ENCODE data around the gene TSPAN9.
A peak's percentile ranks its signal among the peaks of the same experiment; 100 is the strongest.

TSPAN9 gene, protein sequence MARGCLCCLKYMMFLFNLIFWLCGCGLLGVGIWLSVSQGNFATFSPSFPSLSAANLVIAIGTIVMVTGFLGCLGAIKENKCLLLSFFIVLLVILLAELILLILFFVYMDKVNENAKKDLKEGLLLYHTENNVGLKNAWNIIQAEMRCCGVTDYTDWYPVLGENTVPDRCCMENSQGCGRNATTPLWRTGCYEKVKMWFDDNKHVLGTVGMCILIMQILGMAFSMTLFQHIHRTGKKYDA

DNA sequence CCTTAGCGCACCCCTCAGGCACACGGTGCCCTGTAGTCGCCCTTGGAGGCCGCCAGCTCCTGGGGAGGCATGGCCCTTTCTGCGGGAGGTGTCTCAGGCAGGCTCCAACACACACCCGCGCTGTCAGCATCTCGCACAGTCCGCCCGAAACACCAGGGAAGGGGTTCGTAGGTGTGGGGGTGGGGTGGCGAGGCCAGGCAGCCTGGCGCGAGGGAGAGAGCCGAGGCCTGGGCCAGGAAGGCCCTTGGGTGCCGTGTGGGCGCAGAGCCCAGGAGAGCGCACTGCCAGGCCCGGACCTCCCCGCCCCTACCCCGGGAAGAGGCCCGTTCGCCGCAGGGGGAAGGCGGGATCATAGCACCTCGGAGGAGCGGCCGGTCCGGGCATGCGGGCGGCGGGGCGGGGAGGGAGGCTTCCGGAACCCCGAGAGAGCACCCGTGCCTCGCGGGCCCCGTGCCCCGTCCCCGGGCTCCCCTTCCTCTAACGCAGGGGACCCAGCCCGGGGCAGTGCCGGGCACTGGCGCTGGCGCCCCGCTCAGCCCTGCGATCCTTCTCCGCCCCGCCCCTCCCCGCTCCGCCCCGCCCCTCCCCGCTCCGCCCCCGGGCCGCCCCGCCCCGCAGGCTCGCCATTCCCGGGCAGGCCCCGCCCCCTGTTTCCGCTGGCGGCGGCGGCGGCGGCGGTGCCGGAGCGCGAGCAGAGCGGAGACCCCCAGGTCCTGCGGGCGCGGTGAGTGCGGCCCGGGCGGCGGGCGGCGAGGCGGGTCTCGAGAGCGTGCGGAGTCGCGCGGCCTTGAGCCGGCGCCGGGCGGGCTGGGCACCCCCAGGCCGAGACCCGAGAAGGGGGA is at the start of gene TSPAN9:
TSPAN9 (plus strand) TSS at position 650 of the 842 bp plus-strand sequence. CDS start 123,815 bp downstream, outside the sequence.
- DNase-seq (ENCODE audit: low read depth in 2 of 2), result peak; percentile 39 to 58

DNA sequence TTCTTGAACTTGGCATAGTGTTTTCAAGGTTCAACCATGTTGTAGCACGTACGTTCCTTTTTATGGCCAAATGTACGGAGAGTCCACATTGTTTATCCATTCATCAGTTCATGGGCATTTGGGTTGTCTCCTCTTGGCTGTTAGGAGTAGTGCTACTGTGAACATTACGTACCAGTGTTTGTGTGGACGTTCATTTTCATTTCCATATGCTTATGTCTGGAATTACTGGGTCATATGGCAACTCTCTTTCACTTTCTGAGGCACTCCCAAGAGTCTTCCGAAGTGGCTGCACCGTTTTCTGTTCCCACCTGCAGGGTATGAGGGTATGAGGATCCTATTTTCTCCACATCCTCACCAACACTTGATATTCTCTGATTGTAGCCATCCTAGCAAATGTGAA is 49.1 kb upstream of the TSPAN9 start:
- no peak for DNase-seq (ENCODE audit: low read depth in 2 of 2)

DNA sequence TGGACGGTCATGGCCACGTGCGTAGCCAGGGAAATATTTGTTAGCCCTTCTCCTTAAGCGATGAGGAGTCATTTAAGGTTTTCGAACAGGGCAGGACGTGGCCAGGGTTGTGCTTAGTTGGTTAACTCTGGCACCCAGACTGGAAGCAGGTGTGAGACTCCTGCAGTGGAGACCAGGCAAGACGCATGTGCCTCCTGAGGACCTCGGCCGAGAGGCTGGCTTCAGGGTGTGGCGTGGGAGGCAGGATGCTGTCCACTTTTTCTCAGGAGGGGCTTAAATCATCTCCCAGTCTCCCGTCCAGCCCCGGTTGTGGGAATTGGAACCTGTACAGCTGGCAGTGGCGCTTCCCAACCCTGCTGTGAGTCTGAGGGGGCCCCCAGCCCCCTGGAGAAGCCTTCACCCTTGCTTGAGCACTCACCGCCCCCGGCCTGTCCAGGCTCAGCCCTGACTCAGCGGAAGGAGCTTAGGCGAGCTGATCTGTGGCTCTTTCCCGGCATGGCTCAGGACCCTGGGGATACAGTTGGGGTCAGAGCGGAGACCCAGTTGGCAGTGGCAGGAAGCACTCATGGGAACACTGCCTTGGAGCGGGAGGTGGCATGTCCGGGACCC is 46.3 kb upstream of the TSPAN9 start:
- DNase-seq (ENCODE audit: low read depth in 2 of 2), result no peak

DNA sequence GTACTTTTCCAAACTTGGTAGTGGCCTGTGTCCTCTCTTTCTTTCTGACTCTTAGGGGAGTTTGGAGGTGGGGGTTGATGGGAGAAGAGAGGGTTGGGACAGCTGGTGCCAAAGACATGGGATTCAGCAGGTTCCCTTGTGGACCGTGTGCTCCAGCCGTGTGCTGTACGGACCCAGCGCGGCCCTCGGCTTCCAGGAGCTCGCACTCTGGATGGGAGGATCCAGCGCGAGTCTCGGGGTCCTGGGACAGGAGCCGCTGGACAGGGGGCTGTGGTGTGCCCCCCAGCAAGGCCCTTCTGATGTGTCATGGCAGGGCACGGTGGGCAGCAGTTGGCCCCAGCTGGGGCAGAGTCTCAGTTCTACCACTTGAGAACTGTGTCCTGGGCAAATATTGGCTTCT is 45.0 kb upstream of the TSPAN9 start:
- no peak for DNase-seq (ENCODE audit: low read depth in 2 of 2)

DNA sequence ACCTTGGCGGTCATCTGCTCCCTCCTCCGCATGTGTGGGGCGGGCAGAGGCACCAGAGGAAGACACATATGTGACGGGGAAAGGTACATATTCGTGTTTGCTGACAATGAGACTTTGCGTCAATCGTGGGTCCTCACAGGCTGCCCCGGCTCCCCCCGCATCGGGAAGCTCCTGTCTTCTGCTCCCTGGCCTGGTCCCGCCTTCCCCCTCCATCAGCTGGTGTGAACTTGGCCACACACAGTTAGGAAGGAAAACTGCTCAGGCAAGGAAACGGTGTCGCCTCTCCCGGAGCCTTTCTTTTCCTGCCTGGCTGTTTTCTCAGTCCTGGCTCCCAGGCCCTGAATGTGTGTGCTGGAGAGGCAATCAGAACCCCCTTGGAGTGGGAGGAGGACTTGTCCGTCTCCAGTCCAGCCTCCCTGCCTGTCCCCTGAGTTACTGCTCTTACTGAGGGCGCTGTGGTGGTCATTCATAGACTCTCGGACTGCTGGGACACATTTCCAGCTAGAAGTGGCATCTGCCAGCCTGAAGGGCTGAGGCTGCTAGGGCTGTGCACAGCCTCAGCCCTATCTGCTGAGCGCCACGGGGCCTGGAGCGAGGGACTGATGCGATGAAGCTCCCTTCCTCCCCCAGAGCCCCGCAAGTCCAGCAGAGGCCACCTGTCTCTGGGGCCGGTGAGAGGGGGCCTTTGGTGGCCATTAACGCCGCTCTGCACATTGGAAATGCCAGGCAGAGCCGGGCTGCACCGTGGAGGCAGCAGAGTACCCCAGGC is 44.2 kb upstream of the TSPAN9 start:
- no peak for DNase-seq (ENCODE audit: low read depth in 2 of 2)

DNA sequence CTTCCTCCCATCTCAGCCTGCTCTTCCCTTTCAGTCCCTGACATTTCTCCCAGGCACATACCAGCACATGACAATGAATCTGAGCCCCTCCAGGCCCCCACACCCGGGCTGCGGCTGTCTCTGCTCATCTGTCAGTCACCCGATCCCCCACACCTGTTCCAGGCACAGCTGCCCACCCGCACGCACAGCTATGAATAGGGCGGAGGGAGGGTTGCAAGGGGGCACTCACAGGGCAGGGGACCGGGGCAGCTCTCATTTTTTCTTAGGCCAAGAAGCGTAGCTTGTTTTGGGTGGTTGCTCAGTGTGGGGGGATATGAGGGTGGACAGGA is 43.7 kb upstream of the TSPAN9 start:
- DNase-seq (ENCODE audit: low read depth in 2 of 2), result no peak

DNA sequence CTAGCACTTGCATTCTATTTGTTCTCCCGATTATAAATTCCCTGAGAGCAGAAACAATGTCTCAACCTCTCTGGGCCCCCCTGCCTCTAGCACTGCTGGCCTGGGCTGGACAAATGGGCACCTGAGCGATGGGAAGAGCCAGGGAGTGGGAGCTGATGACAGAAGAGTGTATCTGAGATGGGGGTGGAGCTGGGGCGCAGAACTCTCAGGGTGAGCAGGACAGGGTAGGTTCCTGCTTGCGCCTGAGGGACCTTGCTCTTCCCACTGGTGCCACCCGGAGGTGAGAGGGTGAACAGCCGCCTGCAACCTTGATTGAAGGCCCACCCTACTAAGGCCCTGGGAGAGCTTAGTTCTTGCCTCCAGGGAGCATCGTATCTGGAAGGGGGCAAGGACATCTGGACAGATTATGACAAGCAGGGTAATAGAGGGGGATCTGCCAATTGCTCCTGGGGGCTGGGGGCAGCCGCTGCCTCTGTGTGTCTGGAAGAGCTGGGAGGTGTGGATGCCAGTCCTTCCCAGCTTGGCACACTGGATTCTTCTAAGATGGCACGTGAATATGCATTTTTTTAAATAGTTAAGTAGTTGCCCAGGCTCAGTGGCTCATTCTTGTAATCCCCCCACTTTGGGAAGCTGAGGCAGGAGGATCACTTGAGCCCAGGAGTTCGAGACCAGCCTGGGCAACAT is 43.0 kb upstream of the TSPAN9 start:
- no peak for DNase-seq (ENCODE audit: low read depth in 2 of 2)

DNA sequence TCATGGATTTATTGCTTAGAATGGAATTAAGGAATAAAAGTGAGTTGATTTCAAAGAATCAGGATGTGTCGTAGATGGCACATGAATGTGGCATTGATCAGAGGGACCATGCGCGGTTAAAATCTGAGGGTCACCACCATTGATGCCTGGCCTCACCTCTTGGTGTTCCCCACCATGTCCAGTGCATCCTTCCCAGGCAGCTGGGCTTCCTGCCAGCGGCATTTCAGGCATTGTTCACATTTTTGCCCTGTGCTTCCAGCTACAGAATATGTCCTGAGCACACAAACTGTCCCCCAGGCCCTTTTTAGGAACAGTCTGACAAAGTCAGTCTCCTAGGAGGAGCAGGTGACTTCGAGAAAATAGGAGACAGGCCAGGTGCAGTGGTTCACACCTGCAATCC is 42.0 kb upstream of the TSPAN9 start:
- no peak for DNase-seq (ENCODE audit: low read depth in 2 of 2)

DNA sequence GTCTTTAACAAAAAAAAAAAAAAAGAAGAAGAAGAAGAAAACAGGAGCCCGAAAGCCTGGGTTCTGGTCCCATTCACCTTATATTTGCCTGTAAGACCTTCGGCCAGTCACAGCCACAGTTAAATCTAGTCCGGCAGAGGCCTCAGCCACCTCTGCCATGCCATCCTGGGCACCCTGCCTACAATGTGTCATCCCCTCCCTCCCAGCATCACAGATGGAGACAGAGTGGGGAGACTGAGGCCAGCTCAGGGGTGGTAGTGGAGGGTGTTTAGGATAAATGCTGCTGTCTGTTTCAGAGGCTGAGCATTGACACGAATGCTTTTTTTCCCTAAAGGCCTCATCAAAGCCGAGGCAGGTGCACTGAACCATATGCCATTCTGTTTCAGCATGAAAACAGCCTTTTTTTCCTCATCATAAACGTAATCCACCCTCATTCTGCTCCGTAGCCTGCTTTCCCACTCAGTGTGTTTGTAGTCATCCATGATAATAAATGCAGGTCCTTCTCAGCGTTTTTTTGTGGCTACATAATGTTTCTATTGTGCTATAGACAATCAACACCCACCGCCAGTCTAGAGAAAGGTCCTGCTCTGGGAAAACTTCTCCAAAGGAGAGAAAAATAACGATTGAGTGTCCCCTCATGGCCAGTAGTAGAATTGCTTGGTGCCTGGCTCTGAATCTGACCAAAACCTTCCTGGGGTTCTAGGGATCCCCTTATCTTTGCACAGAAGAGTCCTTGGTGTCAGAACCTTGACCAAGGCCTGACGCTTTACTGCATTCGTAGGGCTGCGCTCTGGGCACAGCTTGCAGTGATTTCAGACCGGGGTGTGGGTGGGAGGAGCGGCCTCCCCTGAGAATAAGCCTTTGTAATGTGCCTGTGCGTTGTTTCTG is 41.1 kb upstream of the TSPAN9 start:
- DNase-seq (ENCODE audit: low read depth in 2 of 2), result no peak

DNA sequence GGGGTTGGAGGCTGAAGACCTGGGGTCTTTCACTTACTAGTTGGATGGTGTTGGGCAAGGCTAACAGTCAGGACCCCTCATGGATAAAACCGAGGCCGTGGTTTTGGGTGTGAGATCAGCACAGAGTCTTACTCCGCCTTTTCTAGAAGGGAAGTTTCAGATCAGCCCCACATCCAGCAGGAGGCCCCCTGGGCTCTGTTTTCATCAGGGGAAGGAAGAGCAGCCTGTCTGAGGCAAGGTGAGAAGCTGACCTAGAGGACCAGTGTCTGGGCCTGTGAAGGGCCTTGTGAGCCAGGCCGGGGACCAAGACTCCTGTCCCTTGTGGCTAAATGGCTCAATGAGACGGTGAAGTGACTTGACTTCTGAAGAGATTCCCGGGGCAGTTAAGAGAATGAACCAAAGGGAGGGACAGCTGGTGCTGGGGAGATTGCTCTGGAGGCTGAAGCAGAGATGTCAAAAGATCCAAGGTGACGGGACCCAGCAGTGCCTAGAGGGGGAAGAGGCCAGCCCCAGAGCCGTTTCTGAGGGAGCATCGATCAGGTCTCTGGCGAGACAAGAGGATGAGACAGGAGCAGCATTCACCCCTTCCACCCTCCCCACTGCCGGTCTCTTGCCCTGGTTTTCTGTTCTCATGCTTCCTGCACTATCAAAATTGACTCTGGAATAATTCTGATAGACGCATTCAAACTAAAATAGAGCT is 40.1 kb upstream of the TSPAN9 start:
- no peak for DNase-seq (ENCODE audit: low read depth in 2 of 2)

DNA sequence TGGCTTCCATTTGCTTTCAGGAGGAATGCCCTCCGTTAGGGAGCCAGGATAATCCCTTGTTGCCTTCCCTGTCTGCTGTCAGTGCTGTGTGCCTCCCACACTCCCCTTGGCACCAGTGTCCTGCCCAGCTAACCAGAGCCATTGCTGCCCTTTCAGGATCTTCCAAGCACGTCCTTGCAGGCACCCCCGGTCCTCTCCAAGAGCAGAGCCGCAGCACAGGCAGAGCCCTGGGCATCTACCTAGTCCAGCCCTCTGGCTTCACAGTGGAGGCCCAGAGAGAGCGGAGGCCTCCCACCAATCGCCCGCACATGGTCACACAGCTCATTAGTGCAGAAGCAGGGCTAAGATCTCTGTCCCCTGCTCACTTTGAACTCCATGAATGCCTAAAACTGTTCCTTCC is 39.0 kb upstream of the TSPAN9 start:
- no peak for DNase-seq (ENCODE audit: low read depth in 2 of 2)

DNA sequence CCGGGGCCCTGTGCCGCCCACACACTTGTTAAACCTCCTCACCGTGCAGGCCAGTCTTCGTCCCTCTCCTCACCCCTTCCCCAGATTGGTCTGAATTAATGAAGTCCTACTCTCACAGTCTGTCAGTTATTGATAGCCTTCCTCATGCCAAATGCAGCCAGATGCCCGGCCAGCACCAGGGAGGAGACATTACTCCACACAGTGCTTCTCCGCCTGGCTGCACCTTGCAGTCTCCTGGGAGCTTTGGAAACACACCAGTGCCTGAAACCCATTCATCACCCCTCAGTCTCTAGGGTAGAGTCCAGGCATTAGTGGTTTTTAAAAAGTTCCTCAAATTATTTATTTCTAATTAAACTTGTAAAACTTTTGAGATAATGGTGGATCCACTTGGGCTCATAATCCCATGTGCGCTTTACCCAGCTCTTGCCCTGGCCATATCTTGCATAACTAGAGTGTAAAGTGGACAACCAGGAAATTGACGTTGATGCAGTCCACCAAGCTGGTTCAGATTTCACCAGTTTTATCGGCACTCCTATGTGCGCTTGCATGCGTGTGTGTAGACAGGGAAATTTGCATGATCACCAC is 38.2 kb upstream of the TSPAN9 start:
- no peak for DNase-seq (ENCODE audit: low read depth in 2 of 2)

DNA sequence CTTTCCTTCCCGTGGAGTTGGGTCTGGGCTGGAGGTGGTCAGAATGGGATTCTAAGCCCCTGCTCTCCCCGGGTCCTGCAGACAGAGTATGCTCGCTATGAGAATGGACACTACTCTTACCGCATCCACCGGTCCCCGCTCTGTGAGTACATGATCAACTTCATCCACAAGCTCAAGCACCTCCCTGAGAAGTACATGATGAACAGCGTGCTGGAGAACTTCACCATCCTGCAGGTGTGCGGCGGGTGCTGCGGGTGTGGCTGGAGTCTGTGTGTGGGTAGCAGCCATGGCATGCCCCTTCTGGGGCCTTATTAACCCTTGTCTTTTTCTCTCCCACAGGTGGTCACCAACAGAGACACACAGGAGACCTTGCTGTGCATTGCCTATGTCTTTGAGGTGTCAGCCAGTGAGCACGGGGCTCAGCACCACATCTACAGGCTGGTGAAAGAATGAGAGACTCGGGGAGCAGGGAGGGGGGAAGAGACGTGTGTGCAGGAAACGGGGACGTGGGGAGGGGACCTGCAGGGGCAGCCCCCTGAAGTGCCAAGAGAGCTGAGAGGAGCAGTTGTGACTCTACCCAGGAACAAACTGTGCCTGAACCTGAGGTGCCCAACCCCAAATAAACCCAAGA is 37.0 kb upstream of the TSPAN9 start:
- no peak for DNase-seq (ENCODE audit: low read depth in 2 of 2)

DNA sequence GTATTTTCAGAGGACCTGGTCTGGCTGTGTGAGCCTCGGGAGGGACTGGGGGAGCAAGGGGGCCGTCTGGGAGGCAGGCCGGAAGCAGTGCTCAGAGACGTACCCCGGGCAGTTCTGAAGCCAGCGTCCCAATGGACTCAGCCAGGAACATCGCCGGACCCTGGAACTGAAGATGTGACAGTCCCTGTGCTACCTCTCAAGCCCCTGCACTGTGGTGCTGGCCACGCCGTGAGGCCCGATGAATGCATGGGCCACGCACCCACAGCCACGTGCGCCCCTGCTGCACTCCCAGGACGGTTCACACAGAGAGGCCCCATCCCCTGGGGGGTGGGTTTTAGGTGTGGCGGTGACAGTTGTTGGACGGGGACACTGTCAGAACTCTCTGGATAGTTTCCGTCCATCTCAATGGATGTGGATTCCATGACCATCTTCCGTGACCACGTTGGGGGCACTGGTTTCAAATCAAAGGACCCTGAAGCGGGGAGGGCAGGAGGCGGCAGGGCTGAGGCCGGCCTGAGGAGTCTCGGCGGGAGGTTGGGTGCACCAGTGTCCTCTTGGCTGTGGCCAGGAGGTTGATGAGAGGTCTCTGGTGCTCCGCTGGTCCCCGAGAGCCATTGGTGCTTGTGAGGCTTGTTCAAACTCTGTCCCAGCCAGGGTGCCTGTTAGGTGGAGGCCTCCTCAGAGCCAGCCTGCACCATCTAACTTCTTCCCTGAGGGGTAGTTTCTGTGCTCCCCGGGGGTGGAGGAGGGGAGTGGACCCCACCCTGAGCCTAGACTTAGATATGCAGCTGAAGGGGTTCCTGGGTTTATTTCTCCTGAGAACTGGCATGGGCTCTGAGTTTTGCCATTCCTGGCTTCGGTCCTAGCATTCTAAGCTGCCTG is 36.3 kb upstream of the TSPAN9 start:
- no peak for DNase-seq (ENCODE audit: low read depth in 2 of 2)

DNA sequence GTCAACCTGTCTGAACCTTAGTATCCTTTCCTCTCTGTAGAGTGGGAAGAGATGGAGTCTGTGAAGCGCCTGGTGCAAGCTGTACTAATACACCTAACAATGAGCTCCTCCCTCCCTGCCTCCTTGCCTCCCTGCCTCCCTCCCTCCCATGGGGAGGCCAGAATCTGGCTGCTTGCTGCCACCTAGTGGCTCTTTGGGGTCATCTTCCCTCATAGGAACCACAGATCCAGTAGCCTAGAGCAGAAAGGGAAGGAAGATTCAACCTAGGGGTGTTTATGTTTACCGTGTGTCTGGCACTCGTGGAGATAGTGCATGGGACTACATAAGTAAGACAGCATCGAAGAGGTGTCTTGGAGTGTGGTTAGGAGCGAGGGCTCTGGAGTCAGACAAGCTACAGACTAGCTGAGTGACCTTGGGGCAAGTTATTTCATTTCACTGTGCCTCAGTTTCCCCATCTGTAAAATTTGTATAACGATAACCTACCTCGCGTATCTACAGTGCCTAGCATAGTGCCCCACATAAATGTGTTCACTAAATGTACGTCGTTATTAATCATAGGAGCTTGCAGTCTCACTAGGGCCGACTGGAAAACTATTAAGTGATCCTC is 35.5 kb upstream of the TSPAN9 start:
- peak in 1 of 2 donors; percentile 14 for DNase-seq (ENCODE audit: low read depth in 2 of 2)

DNA sequence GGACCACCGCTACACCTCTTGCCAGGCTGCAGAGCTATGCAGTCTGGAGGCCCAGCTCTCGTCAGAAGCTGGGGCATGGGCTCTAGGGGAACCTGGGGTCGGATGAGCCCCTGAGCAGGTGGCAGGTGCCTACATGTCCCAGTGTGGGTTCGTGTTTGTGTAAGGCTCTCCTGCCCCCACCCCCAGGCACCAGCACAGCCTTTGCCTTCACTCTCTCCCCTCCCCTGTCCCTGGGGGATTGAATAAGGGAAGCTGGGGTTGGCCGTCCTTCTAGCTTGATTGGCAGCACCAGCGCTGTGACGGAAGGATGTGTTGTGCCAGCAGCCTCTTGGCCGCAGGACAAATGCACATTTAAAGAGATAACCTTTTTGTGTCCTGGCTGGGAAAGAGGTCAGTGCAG is 34.8 kb upstream of the TSPAN9 start:
- DNase-seq (ENCODE audit: low read depth in 2 of 2), result no peak

DNA sequence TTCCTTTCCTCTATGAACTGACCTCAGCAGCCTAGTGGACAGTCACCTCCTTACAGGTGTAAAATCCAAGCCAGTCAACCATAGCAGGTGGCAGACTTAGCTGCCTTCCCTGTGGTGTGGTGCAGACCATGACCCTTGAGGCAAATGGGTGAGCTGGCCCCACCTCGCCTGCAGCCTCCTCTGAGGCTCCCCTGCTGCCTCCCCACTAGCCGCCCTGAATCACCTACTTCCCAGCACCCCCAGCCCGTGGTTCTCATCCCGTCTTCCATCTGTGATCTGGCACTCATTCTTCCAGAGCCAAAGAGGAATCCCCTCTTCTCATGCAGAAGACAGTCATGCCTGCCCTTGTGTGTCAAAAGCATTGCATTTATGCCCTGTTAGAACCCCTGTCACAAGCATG is 34.4 kb upstream of the TSPAN9 start:
- DNase-seq (ENCODE audit: low read depth in 2 of 2), result no peak

DNA sequence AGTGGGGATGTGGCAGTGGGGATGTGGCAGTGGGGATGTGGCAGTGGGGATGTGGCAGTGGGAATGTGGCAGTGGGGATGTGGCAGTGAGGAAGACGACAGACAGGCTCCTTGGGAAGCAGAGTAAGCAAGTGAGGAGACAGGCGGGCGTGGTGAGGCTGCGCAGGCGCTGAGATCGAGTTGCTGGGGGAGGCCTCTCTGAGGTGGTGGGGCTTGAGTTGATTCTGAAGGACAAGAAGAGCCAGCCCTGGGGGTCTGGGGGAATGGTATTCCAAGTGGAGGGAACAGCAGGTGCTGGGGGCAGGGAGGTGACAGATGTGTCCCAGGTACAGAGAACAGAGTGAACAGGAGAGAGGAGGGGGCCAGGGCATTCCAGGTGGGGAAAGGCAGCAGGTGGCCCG is 33.8 kb upstream of the TSPAN9 start:
- DNase-seq (ENCODE audit: low read depth in 2 of 2), result no peak
